ENCODE measurements around the gene TTC34.

Gene TTC34

GRCh38 chr1:2847086-2847985 is 45.8 kb upstream of the TTC34 start:
- peak overlapping the region; percentile 80 for H3K4ac ChIP-seq (ENCODE audit: low read length)
- peaks cover 0 to 7% of the 10 kb centered on the region in 2 donors for H3K9me3 ChIP-seq (replicated peaks in 1 of 2; ENCODE audit: control insufficient read depth in 2 of 2, insufficient read depth in 1 of 2, low read depth in 1 of 2, low read length in 2 of 2)
- H2AFZ ChIP-seq (ENCODE audit: low read length), result no peak overlapping the region
- no peak for DNase-seq (ENCODE audit: low spot score)
- H4K91ac ChIP-seq (ENCODE audit: low read depth, low read length, poor library complexity), result no peak overlapping the region
- H3K27ac ChIP-seq (replicated peaks; ENCODE audit: low read length), result no peak overlapping the region
- WGBS, 2 donors (ENCODE audit: extremely low coverage in 2 of 2, insufficient read length in 2 of 2, insufficient replicate concordance in 1 of 2), result no CpG with 5 or more reads among the region's 23 CpGs
- H3K27me3 ChIP-seq (ENCODE audit: control insufficient read depth in 3 of 3, insufficient read depth in 3 of 3, low read depth in 1 of 3, low read length in 3 of 3), result peaks cover 0 to 51% (median 0%) of the 10 kb centered on the region in 3 experiments
- peak overlapping the region; percentile 87 for H2BK5ac ChIP-seq (ENCODE audit: low read length)
- H4K8ac ChIP-seq (ENCODE audit: low read depth, low read length), result no peak overlapping the region
- H3K14ac ChIP-seq (ENCODE audit: low read length), result peak overlapping the region; percentile 78
- no peak overlapping the region for H3K4me3 ChIP-seq (ENCODE audit: low read length in 2 of 2)
- no peak overlapping the region for H2BK120ac ChIP-seq (ENCODE audit: low read depth, low read length)
- H3K4me2 ChIP-seq (ENCODE audit: insufficient read depth, low read length, poor library complexity, severe bottlenecking), result no peak overlapping the region
- H2BK15ac ChIP-seq (ENCODE audit: low read length), result peak overlapping the region; percentile 44
- no peak overlapping the region for H3K9ac ChIP-seq (ENCODE audit: low read depth, low read length, poor library complexity)
- H3K23ac ChIP-seq (ENCODE audit: low read depth, low read length, poor library complexity), result no peak overlapping the region
- peaks cover 0 to 2% of the 10 kb centered on the region in 2 donors for H3K4me1 ChIP-seq (ENCODE audit: control insufficient read depth in 2 of 2, insufficient read depth in 1 of 2, low read depth in 1 of 2, low read length in 2 of 2)
- peak overlapping the region; percentile 54 for H3K18ac ChIP-seq (ENCODE audit: low read length)
- H2AK5ac ChIP-seq (ENCODE audit: low read depth, low read length), result peak overlapping the region; percentile 91
- no peaks in the 10 kb centered on the region for H3K79me1 ChIP-seq (ENCODE audit: low read depth, low read length)
- no peaks in the 10 kb centered on the region for H3K36me3 ChIP-seq (replicated peaks in 1 of 2; ENCODE audit: control insufficient read depth in 2 of 2, insufficient read depth in 2 of 2, low read length in 2 of 2)
- H2BK12ac ChIP-seq (ENCODE audit: low read length), result peak overlapping the region; percentile 80

- Histone ChIP-seq H3K4me1 (ENCODE audit: control insufficient read depth in 2 of 2, insufficient read depth in 1 of 2, low read depth in 1 of 2, low read length in 2 of 2) (peaks cover 0 to 2% of the 10 kb centered on the region in 2 donors), H2BK15ac (ENCODE audit: low read length) (no peak overlapping the region), H3K4ac (ENCODE audit: low read length) (no peak overlapping the region), H3K36me3 (replicated peaks in 1 of 2; ENCODE audit: control insufficient read depth in 2 of 2, insufficient read depth in 2 of 2, low read length in 2 of 2) (no peaks in the 10 kb centered on the region), H3K79me1 (ENCODE audit: low read depth, low read length) (no peaks in the 10 kb centered on the region), H3K23ac (ENCODE audit: low read depth, low read length, poor library complexity) (no peak overlapping the region), H3K18ac (ENCODE audit: low read length) (peak overlapping the region; percentile 79), H3K9me3 (replicated peaks in 1 of 2; ENCODE audit: control insufficient read depth in 2 of 2, insufficient read depth in 1 of 2, low read depth in 1 of 2, low read length in 2 of 2) (peaks cover 0 to 7% of the 10 kb centered on the region in 2 donors), H3K14ac (ENCODE audit: low read length) (no peak overlapping the region), H2BK12ac (ENCODE audit: low read length) (no peak overlapping the region), H2AK5ac (ENCODE audit: low read depth, low read length) (no peak overlapping the region), H2BK120ac (ENCODE audit: low read depth, low read length) (no peak overlapping the region), H3K27me3 (ENCODE audit: control insufficient read depth in 3 of 3, insufficient read depth in 3 of 3, low read depth in 1 of 3, low read length in 3 of 3) (peaks cover 0 to 42% (median 0%) of the 10 kb centered on the region in 3 experiments), H3K4me2 (ENCODE audit: insufficient read depth, low read length, poor library complexity, severe bottlenecking) (no peak overlapping the region), H2BK5ac (ENCODE audit: low read length) (no peak overlapping the region), H4K8ac (ENCODE audit: low read depth, low read length) (no peak overlapping the region), H4K91ac (ENCODE audit: low read depth, low read length, poor library complexity) (no peak overlapping the region), H3K9ac (ENCODE audit: low read depth, low read length, poor library complexity) (no peak overlapping the region), H3K27ac (replicated peaks; ENCODE audit: low read length) (no peak overlapping the region), H2AFZ (ENCODE audit: low read length) (no peak overlapping the region), H3K4me3 (ENCODE audit: low read length in 2 of 2) (no peak overlapping the region)
- WGBS, 2 donors (ENCODE audit: extremely low coverage in 2 of 2, insufficient read length in 2 of 2, insufficient replicate concordance in 1 of 2), result no CpG with 5 or more reads among the region's 9 CpGs
- no peak for DNase-seq (ENCODE audit: low spot score)
Observed at GRCh38 chr1:2845869-2846268, 44.4 kb upstream of the TTC34 start.

GRCh38 chr1:2840036-2840809 is 38.7 kb upstream of the TTC34 start:
- Histone ChIP-seq H3K27me3 (ENCODE audit: control insufficient read depth in 3 of 3, insufficient read depth in 3 of 3, low read depth in 1 of 3, low read length in 3 of 3) (peaks cover 0 to 27% (median 2%) of the 10 kb centered on the region in 3 experiments), H4K8ac (ENCODE audit: low read depth, low read length) (no peak overlapping the region), H3K9me3 (replicated peaks in 1 of 2; ENCODE audit: control insufficient read depth in 2 of 2, insufficient read depth in 1 of 2, low read depth in 1 of 2, low read length in 2 of 2) (peaks cover 0 to 14% of the 10 kb centered on the region in 2 donors), H2BK12ac (ENCODE audit: low read length) (no peak overlapping the region), H2AK5ac (ENCODE audit: low read depth, low read length) (no peak overlapping the region), H3K4ac (ENCODE audit: low read length) (no peak overlapping the region), H2BK120ac (ENCODE audit: low read depth, low read length) (no peak overlapping the region), H3K9ac (ENCODE audit: low read depth, low read length, poor library complexity) (no peak overlapping the region), H3K79me1 (ENCODE audit: low read depth, low read length) (no peaks in the 10 kb centered on the region), H3K4me2 (ENCODE audit: insufficient read depth, low read length, poor library complexity, severe bottlenecking) (no peak overlapping the region), H3K4me3 (ENCODE audit: low read length in 2 of 2) (no peak overlapping the region), H3K4me1 (ENCODE audit: control insufficient read depth in 2 of 2, insufficient read depth in 1 of 2, low read depth in 1 of 2, low read length in 2 of 2) (no peaks in the 10 kb centered on the region), H2AFZ (ENCODE audit: low read length) (no peak overlapping the region), H3K23ac (ENCODE audit: low read depth, low read length, poor library complexity) (no peak overlapping the region), H2BK15ac (ENCODE audit: low read length) (no peak overlapping the region), H3K36me3 (replicated peaks in 1 of 2; ENCODE audit: control insufficient read depth in 2 of 2, insufficient read depth in 2 of 2, low read length in 2 of 2) (no peaks in the 10 kb centered on the region), H3K14ac (ENCODE audit: low read length) (no peak overlapping the region), H3K27ac (replicated peaks; ENCODE audit: low read length) (no peak overlapping the region), H3K18ac (ENCODE audit: low read length) (no peak overlapping the region), H4K91ac (ENCODE audit: low read depth, low read length, poor library complexity) (no peak overlapping the region), H2BK5ac (ENCODE audit: low read length) (no peak overlapping the region)
- WGBS, 2 donors (ENCODE audit: extremely low coverage in 2 of 2, insufficient read length in 2 of 2, insufficient replicate concordance in 1 of 2), result no CpG with 5 or more reads among the region's 16 CpGs
- no peak for DNase-seq (ENCODE audit: low spot score)

- DNase-seq (ENCODE audit: low spot score), result no peak
- no CpG with 5 or more reads among the region's 12 CpGs for WGBS, 2 donors (ENCODE audit: extremely low coverage in 2 of 2, insufficient read length in 2 of 2, insufficient replicate concordance in 1 of 2)
Observed at GRCh38 chr1:2837823-2838222, 36.3 kb upstream of the TTC34 start.

More at GRCh38 chr1:2837823-2838222, 36.3 kb upstream of the TTC34 start:
- no peak overlapping the region for H3K23ac ChIP-seq (ENCODE audit: low read depth, low read length, poor library complexity)
- H3K27ac ChIP-seq (replicated peaks; ENCODE audit: low read length), result no peak overlapping the region
- no peak overlapping the region for H2AFZ ChIP-seq (ENCODE audit: low read length)
- no peak overlapping the region for H3K4me2 ChIP-seq (ENCODE audit: insufficient read depth, low read length, poor library complexity, severe bottlenecking)
- H3K9me3 ChIP-seq (replicated peaks in 1 of 2; ENCODE audit: control insufficient read depth in 2 of 2, insufficient read depth in 1 of 2, low read depth in 1 of 2, low read length in 2 of 2), result peaks cover 0 to 11% of the 10 kb centered on the region in 2 donors
- no peak overlapping the region for H3K18ac ChIP-seq (ENCODE audit: low read length)
- H4K8ac ChIP-seq (ENCODE audit: low read depth, low read length), result no peak overlapping the region
- no peaks in the 10 kb centered on the region for H3K36me3 ChIP-seq (replicated peaks in 1 of 2; ENCODE audit: control insufficient read depth in 2 of 2, insufficient read depth in 2 of 2, low read length in 2 of 2)
- no peak overlapping the region for H4K91ac ChIP-seq (ENCODE audit: low read depth, low read length, poor library complexity)
- no peak overlapping the region for H2BK5ac ChIP-seq (ENCODE audit: low read length)
- H2BK120ac ChIP-seq (ENCODE audit: low read depth, low read length), result no peak overlapping the region
- peak overlapping the region in 1 of 2 donors; percentile 41 for H3K4me3 ChIP-seq (ENCODE audit: low read length in 2 of 2)
- no peak overlapping the region for H3K14ac ChIP-seq (ENCODE audit: low read length)
- H2AK5ac ChIP-seq (ENCODE audit: low read depth, low read length), result no peak overlapping the region
- no peak overlapping the region for H2BK15ac ChIP-seq (ENCODE audit: low read length)
- H3K4ac ChIP-seq (ENCODE audit: low read length), result no peak overlapping the region
- no peaks in the 10 kb centered on the region for H3K4me1 ChIP-seq (ENCODE audit: control insufficient read depth in 2 of 2, insufficient read depth in 1 of 2, low read depth in 1 of 2, low read length in 2 of 2)
- H2BK12ac ChIP-seq (ENCODE audit: low read length), result no peak overlapping the region
- H3K79me1 ChIP-seq (ENCODE audit: low read depth, low read length), result peaks cover 2% of the 10 kb centered on the region
- H3K27me3 ChIP-seq (ENCODE audit: control insufficient read depth in 3 of 3, insufficient read depth in 3 of 3, low read depth in 1 of 3, low read length in 3 of 3), result peaks cover 0 to 45% (median 2%) of the 10 kb centered on the region in 3 experiments
- H3K9ac ChIP-seq (ENCODE audit: low read depth, low read length, poor library complexity), result no peak overlapping the region
